ENCODE data around the gene CMTM3.

- TF ChIP-seq CTCF (IDR thresholded peaks at IDR 0.05) = no peak
- TF ChIP-seq POLR2AphosphoS5 (IDR thresholded peaks at IDR 0.05) = no peak
These were observed 6.4 kb upstream of the CMTM3 start for GRCh38 chr16:66598111-66598510.
